ENCODE data around the gene SPAAR. TPM values are rescaled to one million over a fixed set of nuclear protein-coding genes. Genes with fewer than 3 reads are reported as not detected.

SPAAR gene
- total RNA-seq, 1 experiment from 2014 or later, result 0.37 TPM

- no peak for TF ChIP-seq EZH2 (IDR thresholded peaks at IDR 0.05; ENCODE audit: borderline replicate concordance, low read depth, low read length, poor library complexity, severe bottlenecking)
- TF ChIP-seq, protein P1, sequence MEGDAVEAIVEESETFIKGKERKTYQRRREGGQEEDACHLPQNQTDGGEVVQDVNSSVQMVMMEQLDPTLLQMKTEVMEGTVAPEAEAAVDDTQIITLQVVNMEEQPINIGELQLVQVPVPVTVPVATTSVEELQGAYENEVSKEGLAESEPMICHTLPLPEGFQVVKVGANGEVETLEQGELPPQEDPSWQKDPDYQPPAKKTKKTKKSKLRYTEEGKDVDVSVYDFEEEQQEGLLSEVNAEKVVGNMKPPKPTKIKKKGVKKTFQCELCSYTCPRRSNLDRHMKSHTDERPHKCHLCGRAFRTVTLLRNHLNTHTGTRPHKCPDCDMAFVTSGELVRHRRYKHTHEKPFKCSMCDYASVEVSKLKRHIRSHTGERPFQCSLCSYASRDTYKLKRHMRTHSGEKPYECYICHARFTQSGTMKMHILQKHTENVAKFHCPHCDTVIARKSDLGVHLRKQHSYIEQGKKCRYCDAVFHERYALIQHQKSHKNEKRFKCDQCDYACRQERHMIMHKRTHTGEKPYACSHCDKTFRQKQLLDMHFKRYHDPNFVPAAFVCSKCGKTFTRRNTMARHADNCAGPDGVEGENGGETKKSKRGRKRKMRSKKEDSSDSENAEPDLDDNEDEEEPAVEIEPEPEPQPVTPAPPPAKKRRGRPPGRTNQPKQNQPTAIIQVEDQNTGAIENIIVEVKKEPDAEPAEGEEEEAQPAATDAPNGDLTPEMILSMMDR (conservative IDR thresholded peaks at IDR 0.05; ENCODE audit: low read depth, low read length), result no peak
- intact Hi-C loops (cut with micrococcal nuclease; ENCODE audit: unreplicated experiment), result no loop called here
- CTCF ChIA-PET, result interaction anchor here (0.7 to 0.8 kb wide), 2 partner anchors 23 to 40 kb away, joined by 3 to 4 read pairs; no protein-coding TSS in a partner anchor
- Histone ChIP-seq H3K9me3 (ENCODE audit: low read depth, low read length, poor library complexity, severe bottlenecking) (no peaks in the 10 kb centered on the region), H3K4me3 (ENCODE audit: low read depth, low read length, poor library complexity, severe bottlenecking) (no peak overlapping the region), H3K4me1 (ENCODE audit: insufficient read depth, low read length, poor library complexity, severe bottlenecking) (peaks cover 40% of the 10 kb centered on the region), H3K36me3 (ENCODE audit: insufficient read depth, low read length, poor library complexity, severe bottlenecking) (no peaks in the 10 kb centered on the region), H3K27me3 (replicated peaks; ENCODE audit: insufficient read depth, low read depth, low read length, poor library complexity) (no peaks in the 10 kb centered on the region), H3K27ac (ENCODE audit: low read depth, low read length, poor library complexity, severe bottlenecking) (no peak overlapping the region)
- POLR2A ChIA-PET (ENCODE audit: low non-redundant PET), result no interaction called here
- no TSS peak for BruUV-seq (replicated peaks)
- no peak for DNase-seq (ENCODE audit: low spot score)
Observed at GRCh38 chr9:35905051-35905781, 4.1 kb upstream of the SPAAR start.

- CTCF ChIA-PET, result interaction anchor here (0.7 to 0.8 kb wide), 2 partner anchors 24 to 39 kb away, joined by 3 to 4 read pairs; no protein-coding TSS in a partner anchor
- no peaks in the 10 kb centered on the region for H3K27me3 ChIP-seq (replicated peaks; ENCODE audit: insufficient read depth, low read depth, low read length, poor library complexity)
- no TSS peak for BruUV-seq (replicated peaks)
- TF ChIP-seq, protein P1 (conservative IDR thresholded peaks at IDR 0.05; ENCODE audit: low read depth, low read length), result no peak
- no peak for TF ChIP-seq EZH2 (IDR thresholded peaks at IDR 0.05; ENCODE audit: borderline replicate concordance, low read depth, low read length, poor library complexity, severe bottlenecking)
- H3K4me3 ChIP-seq (ENCODE audit: low read depth, low read length, poor library complexity, severe bottlenecking), result no peak within 1 kb of the TSS
- no peaks in the 10 kb centered on the region for H3K9me3 ChIP-seq (ENCODE audit: low read depth, low read length, poor library complexity, severe bottlenecking)
- H3K36me3 ChIP-seq (ENCODE audit: insufficient read depth, low read length, poor library complexity, severe bottlenecking), result no peaks in the 10 kb centered on the region
- H3K27ac ChIP-seq (ENCODE audit: low read depth, low read length, poor library complexity, severe bottlenecking), result peak within 1 kb of the TSS; percentile 77
- POLR2A ChIA-PET (ENCODE audit: low non-redundant PET), result no interaction called here
- H3K4me1 ChIP-seq (ENCODE audit: insufficient read depth, low read length, poor library complexity, severe bottlenecking), result peaks cover 42% of the 10 kb centered on the region
- intact Hi-C loops (cut with micrococcal nuclease; ENCODE audit: unreplicated experiment), result no loop called here
- DNase-seq (ENCODE audit: low spot score), result peak; percentile 32
Observed at GRCh38 chr9:35905912-35906679, 3.2 kb upstream of the SPAAR start, which contains the start of gene HRCT1. HRCT1 (plus strand) TSS chr9:35906202; CDS start chr9:35906288, 86 bp downstream.

- Histone ChIP-seq H3K4me3 (ENCODE audit: low read depth, low read length, poor library complexity, severe bottlenecking) (no peak overlapping the region), H3K4me1 (ENCODE audit: insufficient read depth, low read length, poor library complexity, severe bottlenecking) (peaks cover 43% of the 10 kb centered on the region), H3K9me3 (ENCODE audit: low read depth, low read length, poor library complexity, severe bottlenecking) (no peaks in the 10 kb centered on the region), H3K27ac (ENCODE audit: low read depth, low read length, poor library complexity, severe bottlenecking) (peak overlapping the region; percentile 77), H3K36me3 (ENCODE audit: insufficient read depth, low read length, poor library complexity, severe bottlenecking) (no peaks in the 10 kb centered on the region), H3K27me3 (replicated peaks; ENCODE audit: insufficient read depth, low read depth, low read length, poor library complexity) (no peaks in the 10 kb centered on the region)
- DNase-seq (ENCODE audit: low spot score), result peak; percentile 42
- no TSS peak for BruUV-seq (replicated peaks)
- no peak for TF ChIP-seq EZH2 (IDR thresholded peaks at IDR 0.05; ENCODE audit: borderline replicate concordance, low read depth, low read length, poor library complexity, severe bottlenecking)
- TF ChIP-seq, protein P1 (conservative IDR thresholded peaks at IDR 0.05; ENCODE audit: low read depth, low read length), result no peak
- ChIA-PET CTCF (no interaction called here), POLR2A (ENCODE audit: low non-redundant PET) (no interaction called here)
- intact Hi-C loops (cut with micrococcal nuclease; ENCODE audit: unreplicated experiment), result no loop called here
Observed at GRCh38 chr9:35906923-35907699, 2.2 kb upstream of the SPAAR start.

Measured in A673 (cell line).